HG03575 (cell line): ENCODE measurements around the gene RIMBP3C.
"Not testable (repeated sequence)": the region's sequence is repeated elsewhere in the genome, so short reads cannot be mapped to it uniquely, and the experiment has no call there.

Experiments
- ATAC-seq: cut with Tn5 transposase; IDR thresholded peaks from one replicate; pipeline ENCODE4 v1.9.1; 2021; ENCODE audit not compliant: unreplicated experiment, insufficient number of reproducible peaks, low FRiP score; ENCODE audit errors: extremely low read depth

RIMBP3C gene

DNA sequence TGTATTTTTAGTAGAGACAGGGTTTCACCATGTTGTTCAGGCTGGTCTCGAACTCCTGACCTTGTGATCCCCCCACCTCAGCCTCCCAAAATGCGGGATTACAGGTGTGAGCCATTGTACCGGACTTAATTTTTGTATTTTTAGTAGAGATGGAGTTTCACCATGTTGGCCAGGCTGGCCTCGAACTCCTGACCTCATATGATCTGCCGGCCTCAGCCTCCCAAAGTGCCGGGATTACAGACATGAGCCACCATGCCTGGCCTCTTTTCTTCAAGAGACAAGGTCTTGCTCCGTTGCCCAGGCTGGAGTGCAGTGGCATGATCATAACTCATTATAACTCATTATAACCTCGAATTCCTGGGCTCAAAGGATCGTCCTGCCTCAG, 29.4 kb upstream of the RIMBP3C start:
- not testable (repeated sequence) for ATAC-seq

DNA sequence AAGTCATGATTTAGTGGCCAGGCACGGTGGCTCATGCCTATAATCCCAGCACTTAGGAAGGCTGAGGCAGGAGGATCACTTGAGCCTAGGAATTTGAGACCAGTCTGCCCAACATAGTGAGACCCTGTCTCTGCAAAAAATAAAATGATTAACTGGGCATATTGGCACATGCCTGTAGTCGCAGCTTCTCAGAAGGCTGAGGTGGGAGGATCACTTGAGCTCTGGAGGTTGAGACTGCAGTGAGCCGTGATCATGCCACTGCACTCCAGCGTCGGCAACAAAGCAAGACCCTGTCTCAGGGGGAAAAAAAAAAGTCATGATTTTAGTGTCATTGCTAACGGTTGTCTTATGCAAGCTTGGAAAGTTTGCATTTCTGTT, 28.2 kb upstream of the RIMBP3C start:
- no peak for ATAC-seq

- ATAC-seq = no peak
Measured at GRCh38 chr22:21573750-21574494, 22.7 kb upstream of the RIMBP3C start.

GRCh38 chr22:21573293-21573734, 22.1 kb upstream of the RIMBP3C start:
- no peak for ATAC-seq

DNA sequence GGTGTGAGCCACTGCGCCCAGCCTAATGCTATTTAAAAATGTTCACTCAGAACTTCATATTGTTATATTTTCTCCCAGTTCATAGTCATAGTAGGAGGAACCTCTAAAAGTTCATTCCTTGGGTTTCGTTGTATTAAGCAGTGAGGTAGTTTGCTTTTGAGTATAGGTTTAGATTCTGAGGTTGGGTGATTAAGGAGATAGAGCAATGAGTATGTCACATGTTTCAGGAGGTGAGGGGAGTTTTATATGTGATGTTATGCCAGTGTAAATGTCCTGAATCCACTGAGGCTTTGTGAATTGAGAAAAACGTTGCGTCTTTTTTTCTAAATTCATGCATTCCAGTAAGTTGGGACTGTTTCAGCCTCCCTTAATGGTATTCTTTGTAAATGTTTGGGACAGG, 20.4 kb upstream of the RIMBP3C start:
- ATAC-seq = no peak

GRCh38 chr22:21570398-21570797, 19.1 kb upstream of the RIMBP3C start:
- ATAC-seq = no peak

- ATAC-seq = no peak
Measured at GRCh38 chr22:21569459-21570170, 18.4 kb upstream of the RIMBP3C start.

- ATAC-seq = not testable (repeated sequence)
Measured at GRCh38 chr22:21569076-21569427, 17.8 kb upstream of the RIMBP3C start.

GRCh38 chr22:21568347-21569075, 17.2 kb upstream of the RIMBP3C start:
- no peak for ATAC-seq

- ATAC-seq = no peak
Measured at GRCh38 chr22:21567456-21568346, 16.4 kb upstream of the RIMBP3C start, which contains the start of gene UBE2L3. TSS of gene UBE2L3 (plus strand) at chr22:21567714. CDS start at chr22:21567745, 31 bp downstream.

DNA sequence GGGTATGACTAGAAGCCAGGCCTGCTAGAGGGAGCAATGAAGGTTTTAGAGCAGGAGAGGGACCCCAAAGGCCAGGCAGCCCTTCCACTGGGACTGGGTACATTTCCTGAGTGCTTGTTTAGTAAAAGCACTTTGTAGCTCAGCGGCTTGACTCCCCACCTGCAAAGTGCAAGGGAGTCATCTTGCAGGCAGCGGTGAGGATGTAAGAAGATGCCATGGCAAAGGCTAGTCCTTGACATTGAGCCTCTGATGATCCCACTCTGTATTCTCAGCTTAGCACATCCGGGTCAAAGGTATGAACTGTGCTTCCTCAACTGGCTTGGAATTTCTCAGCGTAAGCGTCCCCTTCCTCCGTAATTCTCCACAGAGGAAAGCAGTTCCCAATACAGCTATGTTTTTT, 13.2 kb upstream of the RIMBP3C start:
- no peak for ATAC-seq

- ATAC-seq = no peak
Measured at GRCh38 chr22:21563912-21564311, 12.7 kb upstream of the RIMBP3C start.

DNA sequence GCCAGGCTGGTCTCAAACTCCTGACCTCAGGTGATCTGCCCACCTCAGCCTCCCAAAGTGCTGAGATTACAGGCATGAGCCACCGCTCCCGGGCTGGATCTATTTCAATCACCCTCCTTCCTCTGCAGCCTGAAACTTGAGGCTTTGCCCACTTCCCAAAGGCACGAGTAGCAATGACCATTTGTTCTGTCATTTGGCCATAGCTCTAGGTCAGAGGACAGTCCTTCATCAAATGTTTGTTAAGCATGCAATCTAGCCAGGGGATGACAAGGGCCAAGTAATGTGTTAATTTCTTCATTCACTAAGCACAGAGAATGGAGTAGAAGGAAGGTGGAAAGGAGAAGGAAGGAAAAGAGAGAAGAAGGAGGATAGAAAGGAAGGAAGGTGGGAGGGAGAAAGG, 9.4 kb upstream of the RIMBP3C start:
- ATAC-seq = not testable (repeated sequence)

DNA sequence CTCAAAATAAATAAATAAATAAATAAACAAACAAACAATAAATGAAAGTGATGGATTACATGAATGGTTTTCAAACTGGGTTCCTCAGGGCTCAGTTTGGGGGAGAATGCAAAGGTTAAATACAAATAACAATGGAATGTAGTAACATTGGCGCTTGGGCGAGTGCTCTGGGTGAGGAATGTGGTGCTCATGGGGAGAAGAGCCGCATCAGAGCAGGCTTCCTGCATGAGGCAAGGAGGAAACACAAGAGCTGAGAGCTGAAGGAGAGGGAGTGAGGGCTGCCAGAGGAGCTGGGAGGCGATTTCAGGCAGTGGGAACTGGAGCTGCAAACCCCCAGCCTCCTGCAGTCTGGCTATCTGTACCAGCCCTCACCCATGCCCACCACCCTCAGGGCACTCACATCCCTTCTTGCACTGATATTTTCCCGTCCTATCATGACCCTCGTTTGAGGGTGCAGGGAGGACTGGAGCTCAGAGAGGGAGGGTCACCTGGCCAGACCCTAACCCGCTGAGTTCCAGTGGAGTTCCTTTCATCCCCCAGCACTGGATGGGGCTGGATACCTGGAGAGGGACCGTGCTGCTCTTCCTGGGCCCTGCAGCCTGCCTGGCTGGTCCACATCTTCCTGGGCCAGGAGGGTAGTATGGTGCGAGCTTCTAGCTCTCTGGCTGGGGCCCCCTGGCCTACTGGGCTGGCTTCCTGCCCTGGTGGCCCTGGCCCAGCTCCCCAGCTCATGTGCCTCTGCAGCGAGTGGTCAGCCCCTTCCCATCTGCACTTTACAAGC, 8.3 kb upstream of the RIMBP3C start:
- not testable (repeated sequence) for ATAC-seq

DNA sequence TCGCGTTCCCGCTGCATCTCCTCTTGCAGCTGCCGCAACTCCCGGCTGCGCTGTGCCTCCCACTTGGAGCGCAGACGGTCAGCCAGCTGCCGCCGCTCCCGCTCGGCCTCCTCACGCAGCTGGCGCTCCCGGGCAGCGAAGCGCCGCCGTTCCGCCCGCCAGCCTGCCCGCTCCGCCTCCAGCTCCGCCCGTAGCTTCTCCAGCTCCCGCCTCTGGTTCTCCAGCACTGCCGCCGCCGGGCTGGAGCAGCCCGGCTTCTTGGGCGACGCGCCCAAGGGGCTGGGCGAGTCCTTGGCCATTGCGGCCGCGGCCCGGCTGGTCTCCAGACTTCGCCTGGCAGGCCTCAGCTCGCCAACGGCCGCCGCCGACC, 598 bp downstream of the RIMBP3C start:
- ATAC-seq = not testable (repeated sequence)

DNA sequence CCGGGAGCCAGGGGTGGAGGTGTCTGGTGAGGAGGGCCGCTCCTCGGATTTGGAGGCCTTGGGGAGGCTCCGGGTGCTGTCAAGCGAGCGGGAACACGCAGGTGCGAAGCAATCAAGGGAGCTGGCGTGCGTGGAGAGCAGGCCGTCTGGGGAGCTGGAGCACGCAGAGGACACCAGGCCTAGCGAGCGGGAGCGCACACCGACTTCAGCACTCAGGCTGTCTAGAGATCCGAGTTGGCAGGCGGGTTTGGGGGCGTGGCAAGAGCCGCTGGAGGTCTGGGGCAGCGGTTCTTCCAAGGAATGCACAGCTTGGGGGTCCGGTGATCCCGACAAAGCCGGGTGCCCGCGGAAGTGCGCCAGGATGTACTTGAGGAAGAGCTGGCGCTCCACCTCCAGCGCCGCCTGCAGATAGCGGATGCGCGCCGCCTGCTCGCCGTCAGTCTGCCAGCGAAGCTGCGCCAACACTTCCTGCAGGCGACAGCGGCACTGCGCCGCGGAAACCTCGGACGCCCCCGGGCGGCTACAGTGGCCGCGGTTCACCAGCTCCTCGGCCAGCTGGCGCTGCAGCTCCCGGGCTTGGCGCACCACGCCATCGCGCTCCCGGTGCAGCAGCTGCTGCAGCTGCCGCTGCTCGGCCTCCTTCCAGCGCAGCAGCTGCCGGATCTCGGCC, 1.1 kb downstream of the RIMBP3C start:
- not testable (repeated sequence) for ATAC-seq

GRCh38 chr22:21549558-21549957, 1.7 kb downstream of the RIMBP3C start:
- not testable (repeated sequence) for ATAC-seq
